GM18499 (cell line): Measurements from ENCODE around the gene CD96.
A peak's percentile ranks its signal among the peaks of the same experiment; 100 is the strongest.
"Not testable (repeated sequence)": the region's sequence is repeated elsewhere in the genome, so short reads cannot be mapped to it uniquely, and the experiment has no call there.

Experiments used
- ATAC-seq: cut with Tn5 transposase; IDR thresholded peaks from one replicate; pipeline ENCODE4 v1.9.1; 2021; ENCODE audit warnings: moderate number of reproducible peaks; ENCODE audit not compliant: insufficient read depth, unreplicated experiment

CD96 gene, protein sequence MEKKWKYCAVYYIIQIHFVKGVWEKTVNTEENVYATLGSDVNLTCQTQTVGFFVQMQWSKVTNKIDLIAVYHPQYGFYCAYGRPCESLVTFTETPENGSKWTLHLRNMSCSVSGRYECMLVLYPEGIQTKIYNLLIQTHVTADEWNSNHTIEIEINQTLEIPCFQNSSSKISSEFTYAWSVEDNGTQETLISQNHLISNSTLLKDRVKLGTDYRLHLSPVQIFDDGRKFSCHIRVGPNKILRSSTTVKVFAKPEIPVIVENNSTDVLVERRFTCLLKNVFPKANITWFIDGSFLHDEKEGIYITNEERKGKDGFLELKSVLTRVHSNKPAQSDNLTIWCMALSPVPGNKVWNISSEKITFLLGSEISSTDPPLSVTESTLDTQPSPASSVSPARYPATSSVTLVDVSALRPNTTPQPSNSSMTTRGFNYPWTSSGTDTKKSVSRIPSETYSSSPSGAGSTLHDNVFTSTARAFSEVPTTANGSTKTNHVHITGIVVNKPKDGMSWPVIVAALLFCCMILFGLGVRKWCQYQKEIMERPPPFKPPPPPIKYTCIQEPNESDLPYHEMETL

DNA sequence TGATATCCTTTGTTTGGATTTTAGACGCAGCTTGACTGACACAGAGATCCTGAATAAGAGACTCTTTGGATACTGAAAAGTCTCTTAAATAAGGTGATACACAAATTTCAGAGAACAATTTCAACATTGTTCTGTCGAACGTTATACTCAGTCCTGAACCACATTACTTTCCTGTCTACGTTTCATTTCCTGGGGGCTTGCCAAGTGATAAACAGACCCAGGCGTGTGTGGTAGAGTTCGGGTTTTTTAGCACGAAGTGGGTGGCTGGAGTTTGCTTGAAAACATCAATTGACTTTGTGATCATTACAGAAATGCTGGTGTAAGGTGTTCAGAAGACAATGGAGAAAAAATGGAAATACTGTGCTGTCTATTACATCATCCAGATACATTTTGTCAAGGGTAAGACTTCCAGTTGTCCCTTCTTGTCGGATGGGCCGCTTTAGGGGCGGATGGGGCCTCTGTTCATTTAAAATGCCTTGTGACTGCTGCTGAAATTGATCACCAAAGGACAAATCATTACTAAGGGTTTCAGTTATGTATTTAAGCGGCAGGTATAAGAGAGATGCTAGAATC lies at the start of gene CD96:
Gene CD96 (plus strand): TSS at position 287 of the 573 bp plus-strand sequence. CDS start 52 bp downstream, at position 339.
- no peak for ATAC-seq

DNA sequence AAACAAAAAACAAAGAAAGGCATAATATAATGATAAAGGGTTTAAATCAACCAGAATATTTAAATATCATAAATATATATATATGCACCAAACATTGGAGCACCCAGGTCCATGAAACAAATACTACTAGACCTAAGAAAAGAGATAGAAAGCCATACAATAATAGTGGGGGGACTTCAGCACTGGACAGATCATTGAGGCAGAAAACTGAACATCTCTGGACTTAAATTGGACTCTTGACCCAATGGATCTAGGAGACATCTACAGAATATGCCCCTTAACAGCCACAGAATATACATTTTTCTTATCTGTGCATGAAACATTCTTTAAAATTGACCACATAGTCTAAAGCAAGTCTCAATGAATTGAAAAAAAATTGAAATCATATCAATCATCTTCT lies 48.7 kb upstream of the CD96 start:
- no peak for ATAC-seq

DNA sequence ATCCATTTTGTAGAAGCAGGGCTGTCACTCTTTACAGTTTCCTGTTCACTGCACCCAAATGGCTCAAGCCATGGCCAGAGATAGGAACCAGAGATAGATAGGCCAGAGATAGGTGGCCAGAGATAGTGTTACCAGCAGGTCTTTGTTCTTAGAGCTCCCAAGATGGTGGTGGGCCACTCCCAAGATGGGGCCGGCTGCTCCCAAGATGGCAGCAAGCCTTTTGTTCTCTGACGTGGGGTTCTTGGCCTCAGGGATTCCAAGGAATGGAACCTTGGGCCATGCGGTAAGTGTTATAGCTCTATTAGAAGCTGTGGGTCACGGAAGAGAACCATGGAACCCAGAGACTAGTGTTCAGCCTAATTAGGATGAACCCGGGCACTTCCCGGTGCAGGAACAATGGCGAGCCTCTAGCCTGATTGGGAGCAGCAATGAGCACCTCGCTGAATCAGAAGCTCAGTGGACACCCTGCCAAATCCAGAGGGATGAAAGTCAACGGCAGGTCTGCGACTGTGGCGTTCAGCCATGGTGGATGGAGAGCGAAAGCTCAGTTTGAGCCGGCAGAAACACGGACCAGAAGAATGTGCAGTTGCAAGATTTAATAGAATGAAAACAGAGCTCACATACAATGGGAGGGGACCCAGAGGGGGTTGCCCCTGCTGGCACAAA lies 45.0 kb upstream of the CD96 start:
- no peak for ATAC-seq

DNA sequence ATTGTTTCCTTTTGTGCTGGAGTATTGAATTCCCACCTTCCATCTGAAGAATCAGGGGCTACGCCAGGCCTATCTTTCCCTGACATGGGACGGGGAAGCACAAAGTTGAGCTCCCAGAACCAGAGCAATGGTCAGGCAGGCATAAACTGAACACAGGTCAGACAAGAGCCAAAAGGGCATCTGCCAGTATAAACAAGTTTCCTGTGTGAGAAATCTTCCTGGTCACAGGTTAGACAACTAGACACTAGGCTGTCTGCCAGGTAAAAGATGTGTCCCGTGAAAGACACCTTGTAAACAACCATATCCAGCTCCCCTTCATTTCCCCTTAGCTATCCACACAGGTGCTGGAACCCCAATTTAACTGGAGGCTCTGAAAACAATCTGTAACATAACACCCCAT lies 44.0 kb upstream of the CD96 start:
- no peak for ATAC-seq

DNA sequence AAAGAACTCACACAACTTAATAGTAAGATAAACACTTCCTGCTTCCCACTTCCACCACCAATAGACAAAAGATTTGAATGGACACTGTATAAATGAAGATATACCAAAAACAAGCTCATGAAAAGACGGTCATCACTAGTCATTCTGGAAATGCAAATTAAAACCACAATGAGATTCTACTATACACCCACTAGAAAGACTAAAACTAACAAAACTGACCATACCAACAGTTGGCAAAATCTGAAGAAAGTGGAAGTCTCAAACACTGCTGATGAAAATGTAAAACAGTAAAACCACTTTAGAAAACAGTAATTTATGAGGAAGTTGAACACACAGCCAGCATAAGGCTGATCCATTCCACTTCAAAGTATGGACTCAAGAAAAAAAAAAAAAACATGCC lies 35.6 kb upstream of the CD96 start:
- ATAC-seq, result peak; percentile 74

DNA sequence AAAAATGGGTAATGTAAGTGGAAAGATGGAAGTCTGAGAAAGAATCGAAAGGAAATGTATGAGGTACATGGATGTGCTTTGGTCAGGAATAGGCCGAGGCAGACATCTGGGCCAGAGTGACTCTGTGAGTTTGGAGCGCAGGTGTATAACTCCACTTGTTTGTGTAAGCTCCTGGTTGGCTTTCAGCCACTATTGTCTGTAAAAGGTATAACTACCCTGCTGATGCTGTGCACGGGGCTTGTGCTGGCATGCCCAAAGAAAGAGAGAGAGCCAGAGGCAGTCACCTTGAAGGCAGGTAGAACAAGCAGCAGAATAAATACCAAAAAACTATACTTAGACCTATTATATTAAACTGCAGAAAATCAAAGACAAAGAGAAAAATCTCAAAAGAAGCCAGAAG lies 32.7 kb upstream of the CD96 start:
- ATAC-seq, result no peak

DNA sequence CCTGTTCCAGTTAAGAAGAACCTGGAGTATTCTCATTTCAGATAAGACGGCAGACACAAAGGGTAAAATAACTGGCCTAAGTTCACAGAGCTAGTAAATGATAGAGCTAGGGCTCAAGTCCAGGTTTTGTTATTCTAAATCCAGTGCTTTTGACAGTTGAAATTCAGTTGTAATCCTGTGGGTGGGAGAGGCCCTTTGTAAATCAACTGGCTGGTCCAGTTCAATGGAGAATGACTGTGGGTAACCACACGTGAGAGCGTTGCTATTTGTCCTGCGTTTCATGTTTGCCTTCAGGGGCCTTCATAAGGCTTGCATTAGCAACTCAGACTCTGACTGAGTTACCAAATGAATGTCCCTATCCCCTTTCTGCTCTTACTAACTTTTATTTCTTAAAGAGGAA lies 24.2 kb upstream of the CD96 start:
- no peak for ATAC-seq

DNA sequence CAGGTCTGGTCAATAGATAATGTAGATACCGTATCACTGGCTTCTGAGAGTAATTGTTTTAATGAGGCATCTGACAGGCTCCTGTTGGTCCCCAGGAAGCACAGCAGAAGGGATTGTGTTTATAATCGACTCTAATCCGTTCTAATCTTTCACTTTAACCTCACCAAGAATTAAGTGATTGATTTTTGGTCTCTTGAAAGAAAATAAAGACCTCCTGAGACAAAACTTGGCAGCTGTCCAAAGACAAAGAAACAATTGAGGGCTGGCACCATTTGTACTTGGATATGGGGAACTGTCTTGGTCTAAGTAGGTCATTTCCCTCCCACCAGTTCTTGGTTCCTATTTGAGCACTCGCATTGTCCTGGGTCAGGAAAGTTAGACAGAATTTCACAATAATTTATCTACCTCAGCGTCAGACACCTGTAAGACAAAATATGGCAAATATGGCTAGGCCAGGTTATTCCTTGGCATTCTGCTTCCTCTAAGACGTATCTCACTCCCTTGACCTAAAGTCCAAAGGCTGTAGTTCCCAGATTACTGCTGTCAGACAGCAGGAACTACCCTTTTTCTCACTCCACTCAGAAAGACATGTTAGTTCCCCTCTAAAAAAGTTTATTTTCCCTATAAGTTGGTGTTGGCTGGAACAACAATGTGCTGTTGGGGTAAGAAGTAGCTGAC lies 22.7 kb upstream of the CD96 start:
- no peak for ATAC-seq

DNA sequence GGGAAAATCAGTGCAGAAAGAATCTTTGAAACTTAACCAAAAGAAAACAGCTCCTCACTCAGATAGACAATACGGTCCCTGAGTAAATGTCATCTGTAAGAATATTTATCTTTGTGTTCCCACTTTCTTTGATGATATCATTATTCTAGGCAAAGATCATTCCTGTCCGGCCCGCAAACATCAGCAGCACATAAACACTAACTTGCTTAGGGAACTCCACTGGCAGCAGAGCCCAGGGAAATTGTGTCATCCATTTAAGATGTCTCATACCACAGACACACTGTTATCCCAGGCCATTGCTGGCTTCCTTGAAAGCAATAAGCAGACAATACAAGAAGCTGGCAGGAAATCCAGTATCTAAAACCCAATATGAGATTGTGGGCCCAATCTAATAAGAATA lies 20.1 kb upstream of the CD96 start:
- ATAC-seq, result no peak

DNA sequence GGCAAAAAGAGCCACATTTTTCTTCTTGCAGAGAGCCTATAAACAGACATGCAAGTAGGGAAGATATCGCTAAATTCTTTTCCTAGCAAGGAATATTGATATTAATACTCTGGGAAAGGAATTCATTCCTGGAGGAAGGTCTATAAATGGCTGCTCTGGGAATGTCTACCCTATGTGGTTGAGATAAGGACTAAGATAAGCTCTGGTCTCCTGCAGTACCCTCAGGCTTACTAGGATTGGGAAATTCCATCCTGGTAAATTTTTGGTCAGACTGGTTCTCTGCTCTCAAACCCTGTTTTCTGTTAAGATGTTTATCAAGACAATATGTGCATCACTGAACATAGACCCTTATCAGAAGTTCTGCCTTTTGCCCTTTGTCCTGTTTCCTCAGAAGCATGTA lies 17.5 kb upstream of the CD96 start:
- ATAC-seq, result not testable (repeated sequence)

DNA sequence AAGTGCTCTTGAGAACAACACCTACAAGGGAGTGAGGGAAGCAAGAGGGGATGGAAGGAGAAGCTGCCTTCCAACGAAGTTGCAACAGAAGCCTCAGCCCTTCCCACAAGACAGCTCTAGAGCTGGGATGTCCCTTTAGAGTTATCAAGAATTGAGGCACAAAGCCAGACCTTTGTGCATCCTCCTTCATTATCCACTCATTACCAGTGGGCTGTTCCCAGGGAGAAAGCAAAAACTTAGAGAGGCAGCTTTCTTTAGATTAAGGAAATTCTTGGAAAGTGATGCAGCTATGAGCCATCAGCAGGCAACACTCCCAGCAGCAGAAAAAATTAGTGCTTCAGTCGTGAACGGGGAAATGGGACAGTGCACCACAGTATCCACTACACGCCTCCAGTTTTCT lies 10.6 kb upstream of the CD96 start:
- ATAC-seq, result no peak

DNA sequence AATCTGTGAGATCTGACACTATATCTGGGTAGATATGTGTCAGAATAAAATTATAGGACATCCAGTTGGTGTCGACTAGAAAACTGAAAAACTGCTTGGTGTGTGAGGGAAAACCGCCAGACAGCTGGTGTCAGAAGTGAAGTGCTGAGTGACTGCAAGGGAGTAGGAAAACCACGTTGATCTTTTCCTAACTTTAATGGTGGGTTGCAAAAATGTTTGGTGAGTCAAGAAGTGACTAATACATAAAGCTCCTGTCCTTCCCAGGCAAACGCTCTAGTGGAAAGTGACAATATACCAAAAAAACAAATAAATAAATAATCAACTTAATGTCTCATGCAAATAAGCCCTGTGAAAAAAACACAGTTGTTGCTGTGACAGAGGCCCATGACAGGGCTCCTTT lies 7.3 kb upstream of the CD96 start:
- no peak for ATAC-seq

DNA sequence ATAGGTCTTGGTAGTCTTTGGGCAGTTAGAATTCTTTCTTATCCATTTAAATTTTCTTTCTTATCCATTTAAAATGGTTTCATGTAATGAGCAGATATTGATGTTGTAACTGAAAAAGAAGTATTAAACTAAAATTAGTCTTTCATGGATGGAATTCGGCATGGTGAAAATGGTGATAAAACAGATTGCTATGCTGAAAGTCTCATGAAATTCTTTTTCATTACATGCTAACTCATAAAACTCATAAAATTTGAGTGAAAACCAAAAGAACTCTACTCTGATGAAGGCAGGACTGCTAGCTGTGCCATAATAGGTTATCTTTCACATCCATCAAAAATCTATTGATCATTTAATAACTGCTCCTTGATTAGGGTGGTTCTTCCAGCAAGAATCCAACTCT lies 3.9 kb upstream of the CD96 start:
- ATAC-seq, result no peak

DNA sequence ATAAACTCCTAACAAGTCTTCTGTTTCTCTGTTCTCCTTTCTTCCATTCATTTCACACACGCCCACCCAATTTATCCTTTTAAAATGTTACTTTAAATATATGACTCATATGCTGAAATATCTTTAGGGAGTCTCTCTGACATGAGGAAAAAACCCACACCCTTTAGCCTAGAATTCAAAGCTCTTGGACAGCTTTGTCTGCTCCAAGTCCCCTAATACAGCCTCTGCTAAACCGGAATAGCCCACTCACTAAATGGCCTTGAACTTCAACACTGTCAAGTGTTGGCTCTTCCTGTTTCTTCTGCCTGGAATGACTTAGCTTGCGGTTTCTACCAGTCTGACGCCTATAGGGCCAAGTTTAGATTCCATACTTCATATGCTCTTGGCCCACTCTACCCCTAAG lies 3.3 kb upstream of the CD96 start:
- ATAC-seq, result peak; percentile 36

DNA sequence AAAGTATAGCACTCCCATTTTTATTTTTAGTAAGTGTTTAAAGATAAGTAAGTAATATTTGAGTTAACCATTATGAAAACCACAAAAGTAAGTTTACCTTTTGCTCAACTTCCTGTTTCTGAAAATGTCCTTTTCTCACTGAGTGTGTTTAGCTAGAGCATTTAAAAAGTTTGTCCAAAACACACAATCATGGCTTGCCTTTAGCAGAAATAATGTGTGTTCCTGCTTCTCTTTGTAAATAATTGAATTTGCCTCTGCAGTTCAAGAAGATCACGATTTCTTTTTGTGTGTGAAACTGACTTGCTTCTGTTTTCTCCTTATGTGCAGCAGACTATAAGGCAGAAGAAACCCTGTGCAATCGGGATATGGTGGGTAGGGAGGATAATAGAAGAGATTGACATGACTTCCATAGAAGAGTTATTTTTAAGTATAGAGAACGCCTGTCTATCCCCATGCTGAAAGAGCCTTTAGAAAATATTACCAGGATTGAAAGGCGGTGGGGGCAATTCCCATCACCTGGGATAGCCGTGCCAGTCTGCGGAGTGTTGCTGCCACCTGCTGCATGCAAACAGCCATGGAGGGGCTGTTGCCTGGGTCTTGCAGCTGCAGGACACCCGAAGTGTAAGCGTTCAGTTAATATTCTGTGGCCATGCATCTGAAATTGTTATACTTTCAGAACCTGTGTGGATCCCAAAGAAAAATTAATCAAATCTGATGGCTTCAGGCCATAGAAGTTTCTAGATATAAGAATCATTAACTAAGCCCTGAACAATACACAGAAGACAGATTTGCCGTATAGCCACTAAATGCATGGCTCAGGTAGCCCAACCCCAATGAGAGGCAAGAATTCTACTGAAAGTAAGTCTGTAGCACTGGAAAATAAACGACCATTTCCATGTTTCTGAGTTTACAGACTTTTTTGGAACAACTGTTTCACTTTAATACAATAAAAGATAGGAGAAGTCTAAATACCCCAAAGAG lies 2.4 kb upstream of the CD96 start:
- peak; percentile 54 for ATAC-seq

DNA sequence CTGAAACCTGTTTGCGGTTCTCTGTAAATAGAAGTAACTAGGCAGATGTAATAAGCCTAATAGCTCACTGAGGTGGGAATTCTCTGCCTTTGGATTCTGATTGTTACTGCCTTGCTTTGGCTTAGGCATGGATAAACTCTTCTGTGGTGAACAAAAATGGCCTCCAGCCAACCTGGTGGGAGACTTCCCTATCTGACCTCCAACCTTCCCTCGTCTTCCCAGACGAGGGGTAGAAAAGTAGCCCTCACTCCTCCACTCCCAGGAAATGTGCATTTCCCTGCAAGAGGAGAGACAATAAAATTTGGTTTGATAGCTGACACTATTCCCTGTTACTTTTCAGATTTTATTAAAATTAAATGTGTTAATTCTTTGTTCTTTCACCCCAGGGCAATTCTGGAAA lies 606 bp upstream of the CD96 start:
- no peak for ATAC-seq

DNA sequence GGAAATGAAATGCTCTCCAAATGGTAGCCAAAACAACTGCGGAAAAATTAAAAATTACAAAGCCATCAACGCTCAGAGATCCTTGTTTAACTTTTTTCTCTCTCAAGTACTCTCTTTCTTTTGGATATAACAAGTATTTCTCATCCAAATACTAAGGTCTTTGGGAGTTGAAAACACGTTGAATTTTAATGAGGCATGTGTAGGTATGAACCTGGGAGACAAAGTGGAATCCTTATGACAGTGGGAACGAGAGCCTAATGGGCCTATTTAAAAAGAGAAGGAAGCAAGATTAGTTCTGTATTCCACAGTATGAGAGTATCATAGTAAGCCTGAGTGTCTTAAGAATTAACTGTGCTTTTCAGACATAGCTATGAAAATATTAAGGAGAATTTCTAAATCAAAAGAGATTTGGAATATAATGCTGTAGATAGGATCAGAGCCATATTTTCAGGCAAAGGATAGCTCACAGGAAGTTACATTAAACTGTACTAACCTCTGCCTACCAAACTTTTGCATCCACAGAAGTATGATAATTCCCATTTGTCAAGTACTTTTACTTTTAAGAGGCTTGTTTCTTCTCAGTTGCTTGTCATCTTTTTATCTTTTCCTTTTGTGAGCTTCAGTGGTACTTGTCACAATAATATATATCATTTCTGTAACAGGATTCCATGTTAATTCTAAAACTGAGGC lies 759 bp downstream of the CD96 start:
- ATAC-seq, result no peak

DNA sequence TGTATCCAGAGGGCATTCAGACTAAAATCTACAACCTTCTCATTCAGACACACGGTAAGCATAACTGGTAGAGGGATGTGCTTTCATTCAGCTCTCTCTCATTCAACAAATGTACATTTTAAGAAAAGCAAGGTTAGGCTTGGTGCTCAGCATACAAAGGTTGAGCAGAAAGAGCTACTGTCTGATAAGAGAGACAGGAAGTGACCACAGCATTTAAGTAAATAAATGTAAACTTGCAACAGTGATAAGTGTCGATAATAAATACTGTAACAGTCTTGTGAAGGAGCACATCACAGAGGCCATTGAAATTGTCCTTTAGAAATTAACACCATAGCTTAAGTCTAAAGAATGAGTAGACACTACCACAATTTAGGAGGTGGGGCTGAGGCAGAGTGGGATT lies 3.4 kb downstream of the CD96 start:
- ATAC-seq, result no peak

DNA sequence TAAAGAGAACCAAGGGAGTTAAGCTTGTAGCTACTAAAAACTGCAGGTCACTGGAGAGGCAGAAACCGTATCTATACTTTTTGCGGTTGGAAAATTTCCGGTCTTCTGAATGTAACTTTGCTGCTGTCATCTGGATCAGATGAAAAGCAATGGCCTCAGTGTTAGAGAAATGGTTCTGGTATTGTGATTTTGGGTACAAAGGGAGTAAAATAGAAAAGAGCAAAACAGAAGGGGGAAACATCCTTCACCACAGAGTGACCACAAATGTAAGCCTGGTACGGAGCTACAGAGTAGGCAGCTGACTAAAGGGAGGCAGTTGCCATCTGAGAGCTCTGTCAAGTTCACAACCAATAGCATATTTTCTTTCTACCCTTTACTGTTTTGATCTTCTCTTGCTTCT lies 5.6 kb downstream of the CD96 start:
- peak; percentile 83 for ATAC-seq
